Measurements from ENCODE around the gene STK32B.

STK32B gene

DNA sequence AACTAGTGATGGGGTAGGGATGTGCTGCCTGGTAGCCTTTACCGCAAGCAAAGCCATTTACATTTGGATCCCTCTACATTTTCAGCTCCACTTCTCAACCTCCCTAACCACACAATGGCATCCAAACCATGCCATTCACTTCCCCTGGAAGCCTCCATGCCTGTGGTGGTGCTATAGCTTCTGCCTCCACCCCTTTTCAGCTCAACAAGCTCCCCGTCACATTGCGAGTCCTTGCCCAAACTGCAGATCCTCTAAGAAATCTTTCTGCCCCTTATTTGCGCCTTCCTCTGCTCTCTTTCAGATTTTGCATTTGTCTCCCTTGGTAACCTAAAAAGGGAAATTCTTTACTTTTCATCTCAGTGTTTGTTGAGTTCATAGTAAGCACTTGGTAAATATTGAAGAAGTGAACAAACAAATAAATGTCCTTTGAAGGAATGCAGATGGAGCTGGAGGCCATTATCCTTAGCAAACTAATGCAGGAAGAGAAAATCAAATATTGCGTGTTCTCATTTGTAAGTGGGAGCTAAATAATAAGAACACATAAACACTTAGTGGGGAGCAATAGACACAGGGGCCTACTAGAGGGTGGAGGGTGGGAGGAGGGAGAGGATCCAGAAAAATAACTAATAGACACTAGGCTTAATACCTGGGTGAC, 38.9 kb upstream of the STK32B start:
- TF ChIP-seq, protein P1, sequence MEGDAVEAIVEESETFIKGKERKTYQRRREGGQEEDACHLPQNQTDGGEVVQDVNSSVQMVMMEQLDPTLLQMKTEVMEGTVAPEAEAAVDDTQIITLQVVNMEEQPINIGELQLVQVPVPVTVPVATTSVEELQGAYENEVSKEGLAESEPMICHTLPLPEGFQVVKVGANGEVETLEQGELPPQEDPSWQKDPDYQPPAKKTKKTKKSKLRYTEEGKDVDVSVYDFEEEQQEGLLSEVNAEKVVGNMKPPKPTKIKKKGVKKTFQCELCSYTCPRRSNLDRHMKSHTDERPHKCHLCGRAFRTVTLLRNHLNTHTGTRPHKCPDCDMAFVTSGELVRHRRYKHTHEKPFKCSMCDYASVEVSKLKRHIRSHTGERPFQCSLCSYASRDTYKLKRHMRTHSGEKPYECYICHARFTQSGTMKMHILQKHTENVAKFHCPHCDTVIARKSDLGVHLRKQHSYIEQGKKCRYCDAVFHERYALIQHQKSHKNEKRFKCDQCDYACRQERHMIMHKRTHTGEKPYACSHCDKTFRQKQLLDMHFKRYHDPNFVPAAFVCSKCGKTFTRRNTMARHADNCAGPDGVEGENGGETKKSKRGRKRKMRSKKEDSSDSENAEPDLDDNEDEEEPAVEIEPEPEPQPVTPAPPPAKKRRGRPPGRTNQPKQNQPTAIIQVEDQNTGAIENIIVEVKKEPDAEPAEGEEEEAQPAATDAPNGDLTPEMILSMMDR (IDR thresholded peaks at IDR 0.05; ENCODE audit: extremely low read depth, missing control alignments) = no peak

DNA sequence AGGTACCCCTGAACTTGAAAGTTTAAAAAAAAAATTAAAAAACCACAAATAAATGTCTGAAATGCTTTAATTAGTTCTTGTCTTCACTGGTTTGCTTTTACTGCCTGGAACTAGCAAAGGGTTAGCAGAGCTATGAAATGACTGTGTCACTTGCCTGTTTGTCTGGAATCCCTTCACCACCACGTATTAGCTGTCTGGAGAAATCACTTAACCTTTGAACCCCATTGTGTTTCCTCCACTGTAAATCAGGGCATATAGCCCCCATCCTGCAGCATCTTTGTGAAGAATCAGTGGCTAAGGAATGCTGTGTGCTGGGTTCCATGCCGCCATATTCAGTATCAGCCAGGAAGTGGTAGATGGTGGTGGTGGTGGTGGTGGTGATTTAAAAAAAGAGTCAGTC, 38.3 kb upstream of the STK32B start:
- no peak for DNase-seq (ENCODE audit: low spot score)
- TF ChIP-seq, protein P1 (IDR thresholded peaks at IDR 0.05; ENCODE audit: extremely low read depth, missing control alignments) = no peak

More for the DNA sequence above, 38.9 kb upstream of the STK32B start:
- no peak for DNase-seq (ENCODE audit: low spot score)

DNA sequence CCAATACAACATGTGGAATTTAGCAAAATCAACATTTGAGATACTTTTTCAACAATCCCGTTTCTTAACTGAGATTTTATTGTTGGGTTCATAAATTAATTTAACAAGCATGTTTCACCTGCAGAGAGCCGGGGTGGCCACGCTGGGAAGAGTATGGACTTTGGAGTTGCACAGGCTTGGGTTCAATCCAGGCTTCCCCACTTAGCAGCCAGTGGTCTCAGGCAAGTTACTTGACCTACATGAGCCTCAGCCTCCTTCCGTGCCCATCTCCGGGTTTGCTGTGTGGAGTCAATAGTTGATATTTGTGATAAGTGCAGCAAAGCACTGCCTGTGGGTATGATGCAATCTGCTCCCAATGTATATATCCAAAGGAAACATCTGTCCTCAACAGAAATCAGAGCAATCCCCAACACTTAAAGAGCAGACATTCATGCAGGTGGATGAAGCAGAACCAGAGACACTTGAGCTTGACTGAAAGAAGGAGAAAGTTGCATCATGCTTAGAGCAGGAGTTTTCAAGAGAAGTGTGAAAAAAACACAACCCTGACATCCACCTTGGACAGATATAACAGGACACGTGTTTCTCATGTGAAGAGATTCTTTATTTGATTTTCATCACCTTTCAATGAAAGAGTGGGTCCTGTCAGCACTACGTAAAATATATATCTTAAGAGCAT, 37.1 kb upstream of the STK32B start:
- no peak for DNase-seq (ENCODE audit: low spot score)
- TF ChIP-seq, protein P1 (IDR thresholded peaks at IDR 0.05; ENCODE audit: extremely low read depth, missing control alignments) = no peak

DNA sequence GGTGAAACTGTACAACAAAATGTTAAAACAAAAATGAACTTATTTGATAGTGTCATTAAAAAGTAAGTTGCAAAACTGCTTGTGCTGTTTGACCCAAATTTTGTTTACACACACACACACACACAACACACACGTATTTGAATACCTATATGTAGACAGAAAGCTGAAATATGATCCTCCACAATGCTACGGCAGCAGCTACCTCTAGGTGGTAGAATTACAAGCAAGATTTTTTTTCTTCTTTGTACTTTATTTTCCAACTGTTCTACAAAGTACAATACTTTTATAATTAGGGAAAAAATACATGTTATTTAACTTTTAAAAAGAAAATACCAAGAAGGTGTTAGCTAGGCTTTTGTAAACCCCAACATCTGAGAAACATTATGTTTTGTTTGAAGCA, 33.2 kb upstream of the STK32B start:
- TF ChIP-seq, protein P1 (IDR thresholded peaks at IDR 0.05; ENCODE audit: extremely low read depth, missing control alignments) = no peak
- DNase-seq (ENCODE audit: low spot score) = no peak

DNA sequence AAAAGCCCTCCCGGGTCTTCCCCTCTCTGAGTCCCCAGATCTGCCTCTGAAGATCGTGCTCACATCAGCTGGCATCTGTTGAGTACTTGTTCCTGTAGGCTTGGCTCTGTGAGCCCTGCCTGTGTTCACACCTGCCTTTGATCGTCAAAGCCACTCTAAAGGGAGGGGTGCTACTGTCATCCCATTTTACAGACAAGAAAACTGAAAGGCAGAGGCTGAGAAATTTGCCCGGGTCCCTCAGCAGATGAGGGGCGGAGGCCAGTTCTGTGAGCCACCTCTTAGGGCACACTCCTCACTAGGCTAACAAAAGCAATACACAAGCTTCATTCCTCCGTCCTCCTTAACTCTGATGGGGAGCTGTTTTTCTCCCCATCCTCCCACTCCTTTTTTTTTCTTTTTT, 32.7 kb upstream of the STK32B start:
- TF ChIP-seq, protein P1 (IDR thresholded peaks at IDR 0.05; ENCODE audit: extremely low read depth, missing control alignments) = no peak
- no peak for DNase-seq (ENCODE audit: low spot score)

DNA sequence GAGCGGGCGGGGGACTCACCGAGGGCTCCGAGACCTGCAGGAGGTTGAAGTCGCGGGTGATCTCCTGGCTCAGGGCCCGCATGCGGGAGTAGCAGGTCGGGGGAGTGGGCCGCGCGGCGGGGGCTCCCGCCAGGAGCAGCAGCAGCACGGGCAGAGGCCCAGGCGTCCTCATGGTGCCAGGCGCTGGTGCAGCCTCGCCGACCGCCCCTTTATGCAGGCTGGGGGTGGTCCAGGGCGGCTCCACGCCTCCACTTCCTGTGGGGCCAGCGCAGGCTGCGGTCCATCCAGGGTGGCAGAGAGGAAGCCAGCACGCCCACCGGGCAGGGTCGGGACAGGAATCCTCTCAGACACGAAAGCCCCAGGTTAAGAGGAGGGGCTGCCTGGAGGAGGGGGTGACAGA, 32.0 kb upstream of the STK32B start, which contains the start of gene CYTL1:
TSS of gene CYTL1 (minus strand) at position 185 of the 400 bp plus-strand sequence. CDS start at position 172, 13 bp downstream.
- no peak for DNase-seq (ENCODE audit: low spot score)
- TF ChIP-seq, protein P1 (IDR thresholded peaks at IDR 0.05; ENCODE audit: extremely low read depth, missing control alignments) = no peak

DNA sequence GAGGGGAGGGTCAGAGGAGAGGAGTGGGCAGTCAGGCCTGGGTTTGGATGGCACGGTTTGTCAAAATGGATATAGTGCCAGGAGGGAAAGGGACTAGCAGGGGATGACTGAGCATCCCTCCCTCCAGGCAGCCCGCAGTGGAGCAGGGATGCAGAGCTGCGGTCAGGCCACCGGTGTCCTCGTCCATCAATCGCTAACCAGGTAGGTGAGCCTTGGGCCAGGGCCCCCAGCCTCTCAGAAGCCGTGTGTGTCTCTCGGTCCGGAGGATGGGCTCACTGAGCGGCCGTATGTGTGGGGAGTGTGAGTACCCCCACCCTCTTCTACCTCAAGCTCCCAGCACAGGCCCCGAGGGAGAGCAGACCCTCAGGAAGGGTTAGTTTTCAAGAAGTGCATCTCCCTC, 31.5 kb upstream of the STK32B start:
- TF ChIP-seq, protein P1 (IDR thresholded peaks at IDR 0.05; ENCODE audit: extremely low read depth, missing control alignments) = no peak
- DNase-seq (ENCODE audit: low spot score) = no peak
